Renal cortex interstitium (tissue), 11 donors: Measurements from ENCODE around the gene ZNF438. TPM values are rescaled to one million over a fixed set of nuclear protein-coding genes. Genes with fewer than 3 reads are reported as not detected.
"Not testable (repeated sequence)": the region's sequence is repeated elsewhere in the genome, so short reads cannot be mapped to it uniquely, and the experiment has no call there.

Experiments
- DNase-seq, 11 donors: peaks; one replicate each; pipeline ENCODE4 v3.0.0-alpha.2; 2013; ENCODE audit warnings: low read depth in 9 of 11, low spot score in 4 of 11; ENCODE audit errors: extremely low read depth in 1 of 11
- polyA plus RNA-seq, 3 donors: library from polyadenylated mRNA; unstranded; fragments of 120-200 nt; gene quantifications; one replicate each; pipeline ENCODE4 v1.2.1, GENCODE V29; 2013; ENCODE audit not compliant: insufficient read length in 3 of 3

The ZNF438 gene
- polyA plus RNA-seq, 3 donors = 6.7 to 8.8 (median 6.9) TPM

GRCh38 chr10:30915146-30915545, 116.5 kb downstream of the ZNF438 start:
- no peak for DNase-seq

- DNase-seq = no peak
Measured at GRCh38 chr10:30911303-30911863, 120.3 kb downstream of the ZNF438 start.

GRCh38 chr10:30903397-30904138, 128.1 kb downstream of the ZNF438 start:
- no peak for DNase-seq

- DNase-seq = no peak
Measured at GRCh38 chr10:30902621-30903396, 128.9 kb downstream of the ZNF438 start.

- DNase-seq = not testable (repeated sequence)
Measured at GRCh38 chr10:30901487-30901886, 130.2 kb downstream of the ZNF438 start.

GRCh38 chr10:30898964-30899363, 132.7 kb downstream of the ZNF438 start:
- no peak for DNase-seq

GRCh38 chr10:30897547-30897946, 134.1 kb downstream of the ZNF438 start:
- no peak for DNase-seq

GRCh38 chr10:30897048-30897447, 134.6 kb downstream of the ZNF438 start:
- DNase-seq = no peak

- no peak for DNase-seq
Measured at GRCh38 chr10:30894221-30894620, 137.4 kb downstream of the ZNF438 start.

DNA sequence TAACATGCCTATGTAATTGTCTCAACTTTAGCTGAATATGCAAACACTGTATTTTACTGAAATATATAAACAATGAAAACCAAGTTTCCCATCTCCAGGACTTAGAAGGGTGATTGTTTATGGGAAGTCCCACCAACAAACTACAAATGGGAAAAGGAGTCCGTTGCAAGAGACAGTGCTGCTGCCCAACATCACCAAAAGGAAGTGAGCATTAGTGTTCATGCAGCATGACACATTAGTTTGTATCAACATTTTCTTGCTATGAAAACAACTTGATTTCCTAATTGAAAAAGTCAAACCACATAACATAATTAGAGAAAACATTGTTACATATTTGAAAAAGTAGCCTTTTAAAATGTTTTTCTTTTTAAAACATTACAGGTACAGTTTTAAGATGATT, 138.5 kb downstream of the ZNF438 start:
- no peak for DNase-seq

DNA sequence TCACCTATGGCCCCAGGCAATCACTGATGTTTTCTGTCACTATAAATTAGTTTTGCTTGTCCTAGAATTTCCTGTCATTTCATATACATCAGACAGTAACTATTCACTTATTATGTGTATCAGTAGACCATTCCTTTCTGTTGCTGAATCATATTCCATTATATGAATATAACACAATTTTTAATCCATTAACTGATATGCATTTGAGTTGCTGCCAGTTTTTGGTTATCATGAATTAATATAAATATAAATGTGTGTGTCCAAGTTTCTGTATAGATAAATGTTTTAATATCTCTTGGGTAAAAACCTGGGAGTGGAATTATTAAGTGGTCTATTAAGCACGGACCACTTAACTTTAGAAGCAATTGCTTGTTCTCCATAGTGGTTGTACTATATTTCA, 143.8 kb downstream of the ZNF438 start:
- DNase-seq = no peak

DNA sequence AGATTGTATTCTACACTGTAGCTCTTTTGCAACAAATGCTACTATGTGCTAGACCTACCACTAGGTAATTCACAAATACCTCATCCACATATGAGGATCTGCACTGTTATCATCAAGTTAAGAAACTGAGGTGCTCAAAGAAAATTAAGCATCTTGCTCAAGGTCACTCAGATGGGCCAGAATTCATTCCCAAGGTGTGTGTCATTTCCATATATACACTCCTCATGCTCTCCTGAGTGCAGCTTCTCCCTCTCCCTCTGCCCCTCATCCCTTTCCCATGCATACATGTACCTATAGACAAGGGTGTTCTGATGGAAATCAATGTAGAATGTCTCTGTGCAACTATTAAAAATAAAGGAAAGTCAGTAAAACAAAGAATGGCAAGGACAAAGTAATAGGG, 146.2 kb downstream of the ZNF438 start:
- no peak for DNase-seq

- no peak for DNase-seq
Measured at GRCh38 chr10:30883751-30884150, 147.9 kb downstream of the ZNF438 start.

DNA sequence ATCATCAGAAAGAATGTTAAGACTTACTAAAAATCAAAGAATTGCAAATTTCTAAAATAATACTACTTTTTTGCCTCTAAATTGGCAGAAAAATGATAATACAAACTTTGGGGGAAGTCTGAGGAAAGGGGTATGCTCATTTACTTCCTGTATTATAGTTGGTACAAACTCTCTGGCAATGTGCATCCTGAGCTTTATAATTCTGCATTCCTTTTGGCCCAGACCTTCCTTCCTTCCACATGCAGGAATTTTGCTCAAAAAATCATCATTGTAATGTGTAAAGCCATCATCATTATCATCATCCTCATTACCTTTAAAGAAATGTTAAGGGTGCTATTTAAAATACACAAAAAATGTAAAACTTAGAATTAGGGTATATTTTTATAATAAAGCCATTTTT, 148.5 kb downstream of the ZNF438 start:
- no peak for DNase-seq

GRCh38 chr10:30882281-30882680, 149.4 kb downstream of the ZNF438 start:
- DNase-seq = no peak

GRCh38 chr10:30878920-30879319, 152.7 kb downstream of the ZNF438 start:
- no peak for DNase-seq

- no peak for DNase-seq
Measured at GRCh38 chr10:30877111-30877510, 154.6 kb downstream of the ZNF438 start.

GRCh38 chr10:30873411-30873810, 158.3 kb downstream of the ZNF438 start:
- no peak for DNase-seq

- no peak for DNase-seq
Measured at GRCh38 chr10:30870896-30871295, 160.8 kb downstream of the ZNF438 start.

DNA sequence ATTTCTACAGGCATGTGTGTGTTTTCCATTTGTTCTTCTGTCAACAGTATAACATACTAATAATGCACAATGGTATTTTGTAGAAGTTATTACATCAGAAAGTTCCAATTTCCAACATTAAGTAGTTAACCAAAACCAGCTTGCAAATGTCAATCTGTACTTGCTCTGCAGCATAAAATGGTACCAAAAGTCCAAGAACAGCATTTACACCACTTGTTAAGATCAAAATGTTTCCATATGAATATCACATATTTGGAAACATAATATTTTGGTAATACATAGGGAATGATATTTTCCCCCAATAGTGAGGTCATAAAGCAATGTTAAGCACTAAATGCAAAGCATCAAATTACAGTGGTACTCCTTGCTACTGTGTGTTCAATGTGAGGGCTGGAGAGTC, 162.1 kb downstream of the ZNF438 start:
- DNase-seq = no peak
